ENCODE measurements around the gene ABI2. TPM values are rescaled to one million over a fixed set of nuclear protein-coding genes. Genes with fewer than 3 reads are reported as not detected.
A peak's percentile ranks its signal among the peaks of the same experiment; 100 is the strongest.

Gene ABI2
- total and polyA plus RNA-seq, 2 experiments from 2014 or later = 28.0 to 88.3 TPM

DNA sequence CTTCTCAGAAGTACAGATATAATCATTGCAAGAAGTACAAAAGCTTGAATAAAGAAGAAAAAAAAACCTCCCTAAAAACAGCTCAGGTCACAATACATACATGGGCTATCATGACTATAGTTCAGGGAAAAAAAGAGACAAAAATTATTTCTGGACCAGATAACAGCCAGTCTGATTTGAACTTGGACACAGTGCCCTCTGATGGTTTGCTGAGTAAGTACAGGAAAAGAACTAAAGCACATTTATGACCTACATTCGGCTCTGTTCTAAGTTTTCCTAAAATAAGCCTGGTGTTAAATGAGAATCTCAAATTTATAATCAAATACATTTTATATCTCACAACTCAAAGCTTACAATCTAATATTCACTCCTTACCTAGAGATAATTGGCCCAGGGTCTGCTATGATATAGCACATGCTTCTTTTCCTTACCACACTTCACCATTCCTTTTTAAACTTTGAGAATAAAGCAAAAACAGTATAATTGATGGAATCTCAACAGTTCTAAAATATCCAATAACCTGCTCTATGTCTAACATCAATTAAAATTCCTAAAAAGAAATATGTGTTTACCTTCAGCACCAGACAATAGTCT, 125.8 kb downstream of the ABI2 start:
- Histone ChIP-seq H3K79me2 (ENCODE audit: insufficient read depth) (peaks cover 61% of the 10 kb centered on the region), H3K9me3 (ENCODE audit: low read depth) (no peaks in the 10 kb centered on the region), H3K4me1 (ENCODE audit: insufficient read depth) (peaks cover 39% of the 10 kb centered on the region), H3K27me3 (replicated peaks; ENCODE audit: insufficient read depth) (no peaks in the 10 kb centered on the region), H3K4me2 (ENCODE audit: unreplicated experiment) (no peak overlapping the region), H3K36me3 (ENCODE audit: low read depth) (peaks cover 95% of the 10 kb centered on the region), H3K27ac (peak overlapping the region; percentile 52), H3K4me3 (no peak overlapping the region), H3K9me2 (ENCODE audit: insufficient read depth) (no peaks in the 10 kb centered on the region), H4K20me1 (ENCODE audit: insufficient read depth) (no peaks in the 10 kb centered on the region), H3F3A (ENCODE audit: insufficient read depth) (peaks cover 98% of the 10 kb centered on the region), H3K9ac (0 out of 2 replicates have a peak overlapping the region, but pooled peaks have one; percentile 10), H2AFZ (no peak overlapping the region)
- no peak for TF ChIP-seq EZH2phosphoT487 (IDR thresholded peaks at IDR 0.05; ENCODE audit: insufficient read depth, low read depth)
- 4% methylated on average over 1 of the region's 1 CpG for WGBS, 2 experiments (ENCODE audit: low coverage in 1 of 2, low lambda C conversion rate in 2 of 2, missing lambda C conversion rate in 2 of 2)
- DNase-seq = peak; percentile 73
- in situ Hi-C loops (cut with MboI) = no loop called here

DNA sequence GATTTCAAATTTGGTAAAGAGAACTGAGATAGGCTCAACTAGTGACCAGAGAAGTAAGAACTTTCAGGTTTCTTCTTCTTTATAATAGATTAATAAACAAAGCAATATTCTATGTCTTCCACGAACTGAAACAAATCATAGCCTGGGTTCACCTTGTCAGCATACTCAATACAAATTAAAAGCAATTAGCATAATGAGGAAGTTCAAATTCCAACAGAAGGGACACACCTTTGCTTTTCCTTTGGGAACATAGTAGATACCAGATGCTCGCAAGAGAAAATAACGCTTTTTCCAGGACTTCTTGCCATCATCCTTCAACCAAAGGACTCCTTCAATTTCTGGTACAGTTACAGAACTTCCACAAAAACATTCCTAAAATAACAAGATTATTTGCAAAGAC, 127.0 kb downstream of the ABI2 start:
- Histone ChIP-seq H3K27me3 (replicated peaks; ENCODE audit: insufficient read depth) (no peaks in the 10 kb centered on the region), H3K79me2 (ENCODE audit: insufficient read depth) (peaks cover 67% of the 10 kb centered on the region), H3K36me3 (ENCODE audit: low read depth) (peaks cover 96% of the 10 kb centered on the region), H3K9me2 (ENCODE audit: insufficient read depth) (no peaks in the 10 kb centered on the region), H3F3A (ENCODE audit: insufficient read depth) (peaks cover 98% of the 10 kb centered on the region), H3K4me1 (ENCODE audit: insufficient read depth) (peaks cover 35% of the 10 kb centered on the region), H3K9ac (no peak overlapping the region), H3K4me3 (no peak overlapping the region), H3K27ac (0 out of 2 replicates have a peak overlapping the region, but pooled peaks have one; percentile 52), H4K20me1 (ENCODE audit: insufficient read depth) (no peaks in the 10 kb centered on the region), H3K9me3 (ENCODE audit: low read depth) (no peaks in the 10 kb centered on the region), H2AFZ (no peak overlapping the region), H3K4me2 (ENCODE audit: unreplicated experiment) (no peak overlapping the region)
- TF ChIP-seq EZH2phosphoT487 (IDR thresholded peaks at IDR 0.05; ENCODE audit: insufficient read depth, low read depth) (no peak), EZH2 (IDR thresholded peaks at IDR 0.05; ENCODE audit: insufficient read depth, poor library complexity, severe bottlenecking) (no peak)
- 74 to 83% methylated on average over 3 of the region's 3 CpGs for WGBS, 2 experiments (ENCODE audit: low coverage in 1 of 2, low lambda C conversion rate in 2 of 2, missing lambda C conversion rate in 2 of 2)
- no peak for DNase-seq
- in situ Hi-C loops (cut with MboI) = no loop called here

DNA sequence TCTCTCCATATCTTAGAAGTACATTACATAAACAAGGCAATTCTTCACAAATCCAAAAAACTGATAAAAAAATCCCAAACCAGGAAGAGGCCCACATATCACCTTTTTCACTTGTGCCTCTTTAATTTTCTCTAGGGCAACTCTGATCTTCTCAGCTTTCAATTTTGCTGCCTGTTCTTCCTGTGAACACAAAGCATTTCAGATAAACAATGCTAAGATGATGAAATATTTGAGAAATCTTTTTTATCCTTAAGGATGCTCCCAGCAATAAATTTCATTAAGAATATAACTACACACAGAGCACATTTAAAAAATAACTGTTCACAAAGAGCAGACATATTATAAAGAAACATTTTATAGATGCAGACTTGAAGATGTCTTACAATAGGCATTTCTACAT, 133.6 kb downstream of the ABI2 start:
- Histone ChIP-seq H3K9me2 (ENCODE audit: insufficient read depth) (no peaks in the 10 kb centered on the region), H3K4me1 (ENCODE audit: insufficient read depth) (peaks cover 36% of the 10 kb centered on the region), H3K4me2 (ENCODE audit: unreplicated experiment) (no peak overlapping the region), H4K20me1 (ENCODE audit: insufficient read depth) (no peaks in the 10 kb centered on the region), H3K79me2 (ENCODE audit: insufficient read depth) (peaks cover 94% of the 10 kb centered on the region), H3K4me3 (no peak overlapping the region), H3K9ac (peak overlapping the region; percentile 24), H3K9me3 (ENCODE audit: low read depth) (no peaks in the 10 kb centered on the region), H2AFZ (no peak overlapping the region), H3K27me3 (replicated peaks; ENCODE audit: insufficient read depth) (no peaks in the 10 kb centered on the region), H3F3A (ENCODE audit: insufficient read depth) (peaks cover 78% of the 10 kb centered on the region), H3K27ac (peak overlapping the region; percentile 54), H3K36me3 (ENCODE audit: low read depth) (peaks cover 88% of the 10 kb centered on the region)
- in situ Hi-C loops (cut with MboI) = no loop called here
- TF ChIP-seq EZH2phosphoT487 (IDR thresholded peaks at IDR 0.05; ENCODE audit: insufficient read depth, low read depth) (no peak), EZH2 (IDR thresholded peaks at IDR 0.05; ENCODE audit: insufficient read depth, poor library complexity, severe bottlenecking) (no peak)
- DNase-seq = peak; percentile 37

DNA sequence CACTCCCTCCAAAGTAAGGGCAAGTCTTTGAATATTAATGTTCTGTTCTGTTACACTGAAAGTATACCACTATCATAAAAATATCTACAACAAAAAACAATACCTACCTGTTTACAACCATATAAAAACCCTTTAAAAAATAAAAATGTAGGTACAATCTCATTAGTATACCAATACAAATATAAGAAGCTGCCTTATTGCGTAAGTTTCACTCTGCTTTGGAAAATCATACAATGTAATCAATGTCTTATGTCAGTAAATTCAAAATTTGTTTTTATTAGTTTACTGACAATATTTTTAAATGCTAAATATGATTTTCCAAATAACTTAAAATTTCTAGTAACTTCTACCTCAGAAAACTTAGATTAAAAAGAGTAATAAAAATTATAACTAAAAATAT, 134.1 kb downstream of the ABI2 start:
- H4K20me1 ChIP-seq (ENCODE audit: insufficient read depth) = no peaks in the 10 kb centered on the region
- H3K9ac ChIP-seq = peak overlapping the region; percentile 24
- peaks cover 97% of the 10 kb centered on the region for H3K79me2 ChIP-seq (ENCODE audit: insufficient read depth)
- H2AFZ ChIP-seq = no peak overlapping the region
- no peak overlapping the region for H3K4me3 ChIP-seq
- peak overlapping the region; percentile 58 for H3K4me2 ChIP-seq (ENCODE audit: unreplicated experiment)
- peak overlapping the region; percentile 54 for H3K27ac ChIP-seq
- H3K4me1 ChIP-seq (ENCODE audit: insufficient read depth) = peaks cover 36% of the 10 kb centered on the region
- H3K9me3 ChIP-seq (ENCODE audit: low read depth) = no peaks in the 10 kb centered on the region
- TF ChIP-seq EZH2phosphoT487 (IDR thresholded peaks at IDR 0.05; ENCODE audit: insufficient read depth, low read depth) = no peak
- TF ChIP-seq EZH2 (IDR thresholded peaks at IDR 0.05; ENCODE audit: insufficient read depth, poor library complexity, severe bottlenecking) = no peak
- H3F3A ChIP-seq (ENCODE audit: insufficient read depth) = peaks cover 77% of the 10 kb centered on the region
- no peaks in the 10 kb centered on the region for H3K27me3 ChIP-seq (replicated peaks; ENCODE audit: insufficient read depth)
- 86 to 96% methylated on average over 1 of the region's 1 CpG for WGBS, 2 experiments (ENCODE audit: low coverage in 1 of 2, low lambda C conversion rate in 2 of 2, missing lambda C conversion rate in 2 of 2)
- no peak for DNase-seq
- no peaks in the 10 kb centered on the region for H3K9me2 ChIP-seq (ENCODE audit: insufficient read depth)
- H3K36me3 ChIP-seq (ENCODE audit: low read depth) = peaks cover 88% of the 10 kb centered on the region
- in situ Hi-C loops (cut with MboI) = no loop called here

DNA sequence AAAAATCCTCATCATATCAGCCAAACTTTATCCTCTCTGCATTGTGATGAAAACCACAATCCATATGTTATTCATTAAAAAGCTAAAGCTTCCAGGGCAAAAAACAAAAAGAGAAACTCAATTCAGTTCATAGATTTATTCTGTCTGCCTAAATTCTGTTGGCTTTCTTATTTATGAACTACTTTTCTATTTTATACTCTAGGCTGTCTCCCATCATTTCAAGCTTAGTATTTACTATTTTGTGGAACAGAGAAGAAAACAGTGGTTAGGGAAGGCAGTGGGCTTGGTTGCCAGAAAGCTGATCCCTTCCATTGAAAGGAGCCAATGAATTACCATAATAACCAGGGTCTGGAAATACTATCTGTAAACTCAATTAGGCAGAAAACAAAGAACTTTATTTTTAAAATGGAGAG, 135.1 kb downstream of the ABI2 start:
- Histone ChIP-seq H3K9ac (peak overlapping the region; percentile 48), H3K27me3 (replicated peaks; ENCODE audit: insufficient read depth) (no peaks in the 10 kb centered on the region), H3K9me3 (ENCODE audit: low read depth) (no peaks in the 10 kb centered on the region), H3K4me1 (ENCODE audit: insufficient read depth) (peaks cover 36% of the 10 kb centered on the region), H3K36me3 (ENCODE audit: low read depth) (peaks cover 86% of the 10 kb centered on the region), H3K4me3 (peak overlapping the region; percentile 25; the same call in 1 of the 2 replicates), H2AFZ (no peak overlapping the region), H3F3A (ENCODE audit: insufficient read depth) (peaks cover 72% of the 10 kb centered on the region), H3K9me2 (ENCODE audit: insufficient read depth) (no peaks in the 10 kb centered on the region), H3K4me2 (ENCODE audit: unreplicated experiment) (peak overlapping the region; percentile 58), H3K27ac (peak overlapping the region; percentile 54), H4K20me1 (ENCODE audit: insufficient read depth) (no peaks in the 10 kb centered on the region), H3K79me2 (ENCODE audit: insufficient read depth) (peaks cover 97% of the 10 kb centered on the region)
- in situ Hi-C loops (cut with MboI) = no loop called here
- TF ChIP-seq EZH2phosphoT487 (IDR thresholded peaks at IDR 0.05; ENCODE audit: insufficient read depth, low read depth) (no peak), EZH2 (IDR thresholded peaks at IDR 0.05; ENCODE audit: insufficient read depth, poor library complexity, severe bottlenecking) (no peak)
- peak; percentile 50 for DNase-seq

Measured in GM23248 (cell line).